COR-L47 (cell line): ENCODE measurements around the gene ARHGAP8.

Source experiments
- DNase-seq: peaks from one replicate; lab custom pipeline; 2025; lab: John Stamatoyannopoulos, UW

The ARHGAP8 gene

GRCh38 chr22:44752285-44753188 is at the start of gene ARHGAP8:
Gene ARHGAP8, plus strand, starts transcription at chr22:44752575. Its CDS starts 33,953 bp downstream, at chr22:44786528.
- DNase-seq: peak; percentile 28

- DNase-seq: no peak
Observed at GRCh38 chr22:44703255-44703870, 49.0 kb upstream of the ARHGAP8 start.

- DNase-seq: no peak
Observed at GRCh38 chr22:44704159-44705021, 48.0 kb upstream of the ARHGAP8 start.

- DNase-seq: no peak
Observed at GRCh38 chr22:44705022-44705297, 47.4 kb upstream of the ARHGAP8 start.

GRCh38 chr22:44706488-44706887 is 45.9 kb upstream of the ARHGAP8 start:
- no peak for DNase-seq

GRCh38 chr22:44707178-44707577 is 45.2 kb upstream of the ARHGAP8 start:
- DNase-seq: no peak

GRCh38 chr22:44707752-44708151 is 44.6 kb upstream of the ARHGAP8 start:
- DNase-seq: no peak

- DNase-seq: no peak
Observed at GRCh38 chr22:44709881-44710392, 42.4 kb upstream of the ARHGAP8 start.

- no peak for DNase-seq
Observed at GRCh38 chr22:44710474-44711240, 41.7 kb upstream of the ARHGAP8 start.

GRCh38 chr22:44711241-44711560 is 41.2 kb upstream of the ARHGAP8 start:
- DNase-seq: no peak

- no peak for DNase-seq
Observed at GRCh38 chr22:44711690-44712555, 40.5 kb upstream of the ARHGAP8 start.

GRCh38 chr22:44712962-44713361 is 39.4 kb upstream of the ARHGAP8 start:
- DNase-seq: no peak

GRCh38 chr22:44714703-44715350 is 37.5 kb upstream of the ARHGAP8 start:
- DNase-seq: no peak

- DNase-seq: no peak
Observed at GRCh38 chr22:44718418-44718817, 34.0 kb upstream of the ARHGAP8 start.

- DNase-seq: no peak
Observed at GRCh38 chr22:44719586-44720368, 32.6 kb upstream of the ARHGAP8 start.

GRCh38 chr22:44721213-44721612 is 31.2 kb upstream of the ARHGAP8 start:
- no peak for DNase-seq

GRCh38 chr22:44722611-44723010 is 29.8 kb upstream of the ARHGAP8 start:
- DNase-seq: no peak

GRCh38 chr22:44723801-44724200 is 28.6 kb upstream of the ARHGAP8 start:
- DNase-seq: no peak

GRCh38 chr22:44724416-44724815 is 28.0 kb upstream of the ARHGAP8 start:
- DNase-seq: no peak

GRCh38 chr22:44724859-44725258 is 27.5 kb upstream of the ARHGAP8 start:
- no peak for DNase-seq
